DOHH2 (cell line): ENCODE measurements around the gene FOXN4.

Experiments
- EZH2phosphoT487 ChIP-seq: fragments of 200-600 bp; sonication (generic); IDR thresholded peaks from 2 replicates; pipeline ENCODE4 v1.6.1; 2017; ENCODE audit warnings: borderline replicate concordance, mild to moderate bottlenecking, antibody characterized with exemption, low read length, moderate library complexity, mixed read lengths
- TF ChIP-seq, protein P1 (sequence below): fragments of 200-600 bp; sonication (generic); IDR thresholded peaks from one replicate; pipeline ENCODE4 v1.5.1; 2014; ENCODE audit warnings: antibody characterized with exemption, mild to moderate bottlenecking, low read depth, low read length; ENCODE audit not compliant: poor library complexity, severe bottlenecking

GRCh38 chr12:109329003-109329402, 19.9 kb upstream of the FOXN4 start:
- TF ChIP-seq, protein P1, sequence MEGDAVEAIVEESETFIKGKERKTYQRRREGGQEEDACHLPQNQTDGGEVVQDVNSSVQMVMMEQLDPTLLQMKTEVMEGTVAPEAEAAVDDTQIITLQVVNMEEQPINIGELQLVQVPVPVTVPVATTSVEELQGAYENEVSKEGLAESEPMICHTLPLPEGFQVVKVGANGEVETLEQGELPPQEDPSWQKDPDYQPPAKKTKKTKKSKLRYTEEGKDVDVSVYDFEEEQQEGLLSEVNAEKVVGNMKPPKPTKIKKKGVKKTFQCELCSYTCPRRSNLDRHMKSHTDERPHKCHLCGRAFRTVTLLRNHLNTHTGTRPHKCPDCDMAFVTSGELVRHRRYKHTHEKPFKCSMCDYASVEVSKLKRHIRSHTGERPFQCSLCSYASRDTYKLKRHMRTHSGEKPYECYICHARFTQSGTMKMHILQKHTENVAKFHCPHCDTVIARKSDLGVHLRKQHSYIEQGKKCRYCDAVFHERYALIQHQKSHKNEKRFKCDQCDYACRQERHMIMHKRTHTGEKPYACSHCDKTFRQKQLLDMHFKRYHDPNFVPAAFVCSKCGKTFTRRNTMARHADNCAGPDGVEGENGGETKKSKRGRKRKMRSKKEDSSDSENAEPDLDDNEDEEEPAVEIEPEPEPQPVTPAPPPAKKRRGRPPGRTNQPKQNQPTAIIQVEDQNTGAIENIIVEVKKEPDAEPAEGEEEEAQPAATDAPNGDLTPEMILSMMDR, result no peak
- TF ChIP-seq EZH2phosphoT487, result no peak
